ENCODE results near the gene FLRT1.

- TF ChIP-seq CTCF (IDR thresholded peaks at IDR 0.05 in 4 of 5, conservative IDR thresholded peaks at IDR 0.05 in 1 of 5), result no peak
- no peak for TF ChIP-seq POLR2A (IDR thresholded peaks at IDR 0.05)
Measured at GRCh38 chr11:64008283-64008913, 27.3 kb upstream of the FLRT1 start.

All from gastrocnemius medialis (tissue), 4 donors.